HL-60/S4 treated with phorbol 12-myristate 13-acetate at 8.2 ng/mL for 4 days and 3 days (cell line): ENCODE measurements around the gene KLHL20.
"Not testable (repeated sequence)": the region's sequence is repeated elsewhere in the genome, so short reads cannot be mapped to it uniquely, and the experiment has no call there.

Experiments
- in situ Hi-C: fragments of 300-500 bp; cut with MboI; formaldehyde crosslinking; loops from 2 replicates; pipeline ENCODE4 v1.15.0; 2022; ENCODE audit warnings: low sequenced_read_pairs

KLHL20 gene

DNA sequence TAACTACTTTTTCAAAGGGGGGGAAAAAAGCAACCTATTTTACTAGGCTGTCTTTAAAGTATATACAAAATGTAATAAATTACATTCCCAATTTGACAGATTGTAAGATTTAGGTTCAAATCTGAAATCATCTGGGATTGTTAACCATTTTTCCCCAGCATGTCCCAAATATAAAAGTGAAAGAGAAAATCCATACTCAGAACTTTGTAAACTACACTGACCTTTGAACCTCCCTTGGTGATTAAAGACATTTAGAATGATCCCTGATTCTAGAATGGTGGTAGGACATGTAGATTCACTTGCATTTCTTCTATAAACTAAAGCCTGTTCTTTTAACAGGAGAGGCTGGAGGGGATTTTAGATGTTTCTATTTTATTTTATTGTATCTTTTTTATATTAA, 39.0 kb downstream of the KLHL20 start:
- in situ Hi-C loops = no loop called here

DNA sequence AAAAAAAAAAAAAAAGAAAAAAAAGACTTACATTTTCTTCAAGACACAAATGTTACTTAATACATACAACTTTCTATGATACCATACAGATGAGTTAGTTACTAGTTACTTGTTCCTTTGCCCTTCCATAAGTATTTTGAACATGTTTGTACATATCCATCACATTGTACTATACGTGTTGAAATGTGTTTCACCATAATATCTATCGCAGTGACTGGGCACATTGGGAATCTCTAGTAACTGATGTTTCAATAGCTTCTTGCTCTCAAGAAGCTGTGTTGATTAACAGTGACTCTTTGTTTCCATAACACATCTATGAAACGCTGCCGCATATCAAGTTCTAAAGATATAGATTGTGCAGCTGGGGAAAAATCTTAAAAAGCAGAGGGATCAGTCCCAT, 42.9 kb downstream of the KLHL20 start:
- in situ Hi-C loops = no loop called here

DNA sequence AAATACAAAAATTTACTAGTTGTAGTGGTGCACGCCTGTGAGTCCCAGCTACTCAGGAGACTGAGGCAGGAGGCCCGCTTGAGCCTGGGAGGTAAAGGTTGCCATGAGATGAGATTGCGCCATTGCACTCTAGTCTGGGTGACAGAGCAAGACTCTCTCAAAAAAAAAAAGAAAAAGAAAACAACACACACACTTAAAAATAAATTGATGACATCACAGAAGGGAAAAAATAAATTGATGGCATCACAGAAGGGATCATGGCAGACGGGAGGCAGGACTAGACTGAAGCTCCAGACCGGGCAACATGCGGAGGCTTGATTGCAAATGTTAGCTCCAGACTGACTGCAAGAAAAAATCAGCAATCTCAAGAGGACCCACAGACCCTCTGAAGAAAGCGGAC, 43.3 kb downstream of the KLHL20 start:
- in situ Hi-C loops = no loop called here

DNA sequence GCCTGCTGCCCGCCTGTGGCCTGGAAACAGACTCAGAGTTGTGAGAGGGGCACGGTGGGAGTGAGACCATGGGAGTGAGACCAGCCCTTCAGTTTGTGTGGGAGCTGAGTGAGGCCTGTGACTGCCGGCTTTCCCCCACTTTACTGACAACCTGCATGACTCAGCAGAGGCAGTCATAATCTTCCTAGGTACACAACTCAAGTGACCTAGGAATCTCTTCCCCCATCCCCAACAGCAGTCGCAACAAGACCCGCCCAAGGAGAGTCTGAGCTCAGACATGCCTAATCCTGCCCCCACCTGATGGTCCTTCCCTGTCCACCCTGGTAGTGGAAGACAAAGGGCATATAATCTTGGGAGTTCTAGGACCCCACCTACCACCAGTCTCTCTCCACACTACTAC, 44.2 kb downstream of the KLHL20 start:
- in situ Hi-C loops = no loop called here

DNA sequence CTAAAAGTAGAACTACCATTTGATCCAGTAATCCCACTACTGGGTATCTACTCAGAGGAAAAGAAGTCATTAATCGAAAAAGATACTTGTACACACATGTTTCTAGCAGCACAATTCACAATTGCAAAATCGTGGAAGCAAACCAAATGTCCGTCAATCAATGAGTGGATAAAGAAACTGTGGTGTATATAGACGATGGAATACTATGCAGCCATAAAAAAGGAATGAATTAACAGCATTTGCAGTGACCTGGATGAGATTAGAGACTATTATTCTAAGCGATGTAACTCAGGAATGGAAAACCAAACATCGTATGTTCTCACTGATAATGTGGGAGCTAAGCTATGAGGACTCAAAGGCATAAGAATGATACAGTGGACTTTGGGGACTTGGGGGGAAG, 49.5 kb downstream of the KLHL20 start:
- in situ Hi-C loops = not testable (repeated sequence)

DNA sequence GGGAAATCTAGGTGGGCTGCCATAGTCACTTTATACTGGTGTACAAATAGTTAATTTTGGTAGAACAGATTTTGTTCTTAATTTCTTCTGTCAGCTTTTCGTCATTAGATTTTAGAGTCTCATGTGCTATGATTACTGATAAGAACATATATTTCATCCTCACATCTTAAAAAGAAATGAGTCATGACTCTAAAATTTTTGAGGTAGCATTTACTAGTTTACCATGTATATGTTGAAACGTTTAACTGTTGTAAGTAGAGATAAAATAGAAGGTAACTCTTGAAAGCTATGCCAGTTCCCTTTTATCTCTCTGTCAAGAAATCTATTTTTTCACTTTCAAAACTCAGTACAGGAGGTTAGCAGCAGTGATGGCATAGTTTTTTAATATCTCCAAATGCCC, 53.4 kb downstream of the KLHL20 start:
- in situ Hi-C loops = no loop called here

DNA sequence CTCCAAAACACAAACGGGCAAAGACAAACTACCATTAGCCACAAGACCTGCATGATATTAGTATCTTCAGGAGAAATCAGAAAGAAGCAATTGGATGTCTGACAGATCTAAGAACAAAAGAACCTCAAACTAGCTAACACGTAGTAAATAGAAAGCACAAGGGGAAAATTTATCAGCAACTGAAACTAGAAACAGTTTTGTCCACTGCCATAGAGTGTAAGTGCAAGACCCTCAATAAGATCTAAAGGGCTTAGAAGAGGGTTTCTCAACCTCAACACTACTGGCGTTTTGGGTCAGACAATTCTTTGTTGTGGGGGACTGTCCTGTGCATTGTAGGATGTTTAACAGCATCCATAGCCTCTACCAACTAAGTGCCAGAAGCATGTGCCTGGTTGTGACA, 54.0 kb downstream of the KLHL20 start:
- in situ Hi-C loops = no loop called here

DNA sequence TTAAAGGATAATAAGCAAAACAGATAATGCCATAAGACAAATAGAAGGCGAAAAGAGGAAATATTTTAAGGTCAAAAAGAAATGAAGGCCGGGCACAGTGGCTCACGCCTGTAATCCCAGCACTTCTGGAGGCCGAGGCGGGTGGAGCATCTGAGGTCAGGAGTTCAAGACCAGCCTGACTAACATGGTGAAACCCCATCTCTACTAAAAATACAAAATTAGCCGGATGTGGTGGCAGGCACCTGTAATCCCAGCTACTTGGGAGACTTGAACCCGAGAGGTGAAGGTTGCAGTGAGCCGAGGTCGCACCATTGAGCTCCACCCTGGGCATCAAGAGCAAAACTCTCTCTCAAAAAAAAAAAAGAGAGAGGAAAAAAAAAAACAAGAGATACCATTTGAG, 55.5 kb downstream of the KLHL20 start:
- in situ Hi-C loops = not testable (repeated sequence)

DNA sequence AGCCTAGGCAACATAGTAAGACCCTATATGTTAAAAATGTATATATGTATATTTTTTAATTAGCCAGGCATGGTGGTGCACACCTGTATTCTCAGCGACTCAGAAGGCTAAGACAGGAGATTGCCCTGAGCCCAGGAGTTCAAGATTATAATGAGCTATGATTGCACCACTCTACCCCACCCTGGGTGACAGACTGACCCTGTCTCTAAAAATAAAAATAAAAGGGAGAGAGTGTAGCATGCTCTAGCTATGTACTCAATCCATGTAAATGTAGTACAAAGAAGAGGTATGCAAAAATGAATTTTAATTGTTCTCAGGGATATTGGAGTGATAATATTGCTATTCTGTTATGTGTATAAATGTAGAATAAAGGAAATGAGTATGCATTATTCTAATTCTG, 56.8 kb downstream of the KLHL20 start:
- in situ Hi-C loops = no loop called here

DNA sequence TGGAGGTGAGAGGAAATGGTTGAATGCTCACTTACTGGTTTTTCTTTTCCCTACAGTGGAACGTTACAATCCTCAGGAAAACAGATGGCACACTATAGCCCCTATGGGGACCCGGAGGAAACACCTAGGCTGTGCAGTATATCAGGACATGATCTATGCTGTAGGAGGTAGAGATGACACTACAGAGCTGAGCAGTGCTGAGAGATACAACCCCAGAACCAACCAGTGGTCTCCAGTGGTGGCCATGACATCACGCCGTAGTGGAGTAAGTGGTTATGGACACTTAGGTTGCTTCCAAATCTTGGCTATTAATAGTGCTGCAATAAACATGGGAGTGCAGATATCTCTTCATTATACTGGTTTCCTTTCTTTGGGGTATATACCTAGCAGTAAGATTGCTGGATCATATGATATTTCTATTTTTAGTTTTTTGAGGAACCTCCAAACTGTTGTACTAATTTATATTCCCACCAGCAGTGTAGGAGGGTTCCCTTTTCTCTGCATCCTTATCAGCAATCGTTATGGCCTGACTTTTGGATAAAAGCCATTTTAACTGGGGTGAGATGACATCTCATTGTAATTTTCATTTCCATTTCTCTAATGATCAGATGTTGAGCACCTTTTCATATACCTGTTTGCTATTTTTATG, 60.9 kb downstream of the KLHL20 start:
- in situ Hi-C loops = no loop called here

DNA sequence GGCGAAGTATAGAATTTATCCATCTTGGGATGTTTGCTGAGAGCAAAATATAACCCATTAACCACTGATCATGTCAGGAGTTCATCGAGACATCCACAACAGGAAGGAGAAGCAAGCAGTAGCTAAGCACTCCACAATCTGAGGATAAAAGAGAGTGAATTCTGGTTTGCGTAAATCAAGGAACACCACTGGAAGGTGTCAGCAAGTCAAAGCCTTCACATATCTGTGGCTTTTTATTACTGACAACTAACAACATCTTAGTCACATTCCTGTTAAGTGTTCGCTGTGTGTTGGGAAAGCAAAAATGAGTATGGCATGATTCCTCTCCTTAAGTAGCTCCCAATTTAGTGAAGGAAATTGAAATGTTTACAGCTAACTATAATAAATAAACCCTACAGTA, 65.2 kb downstream of the KLHL20 start:
- in situ Hi-C loops = no loop called here

DNA sequence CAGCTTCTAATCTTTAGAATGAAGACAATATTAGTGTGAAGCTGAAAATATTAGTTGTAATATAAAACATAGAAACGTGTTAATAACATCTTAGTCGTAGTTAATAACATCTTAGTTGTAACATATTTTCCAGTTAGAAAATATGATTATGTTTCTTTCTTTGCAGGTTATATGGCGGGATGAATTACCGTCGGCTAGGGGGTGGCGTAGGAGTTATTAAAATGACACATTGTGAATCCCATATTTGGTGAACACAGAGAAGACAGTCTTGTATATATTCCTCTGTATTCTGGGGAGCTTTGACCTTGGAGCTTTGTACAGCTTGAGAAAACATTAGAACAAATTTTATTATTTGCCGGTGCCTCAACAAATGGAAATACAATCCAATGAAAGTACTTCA, 70.2 kb downstream of the KLHL20 start:
- in situ Hi-C loops = no loop called here

DNA sequence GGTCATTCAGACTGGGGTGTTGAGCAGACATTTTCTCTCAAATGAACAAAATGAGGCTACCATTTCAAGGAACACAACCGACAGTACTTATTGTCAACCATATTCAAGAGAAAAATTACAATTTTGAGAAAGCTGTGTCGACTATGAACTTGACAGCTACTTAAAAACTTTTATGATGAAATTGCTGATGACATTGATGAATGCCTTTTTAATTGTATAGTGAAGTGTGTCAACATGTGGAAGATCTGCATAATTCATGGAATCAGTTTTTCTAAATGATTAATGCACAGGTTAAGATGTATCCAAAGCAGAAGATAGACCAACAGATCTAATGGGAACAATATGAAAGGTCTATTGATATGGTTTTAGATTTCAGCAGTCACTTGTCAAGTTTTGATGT, 75.1 kb downstream of the KLHL20 start:
- in situ Hi-C loops = no loop called here

DNA sequence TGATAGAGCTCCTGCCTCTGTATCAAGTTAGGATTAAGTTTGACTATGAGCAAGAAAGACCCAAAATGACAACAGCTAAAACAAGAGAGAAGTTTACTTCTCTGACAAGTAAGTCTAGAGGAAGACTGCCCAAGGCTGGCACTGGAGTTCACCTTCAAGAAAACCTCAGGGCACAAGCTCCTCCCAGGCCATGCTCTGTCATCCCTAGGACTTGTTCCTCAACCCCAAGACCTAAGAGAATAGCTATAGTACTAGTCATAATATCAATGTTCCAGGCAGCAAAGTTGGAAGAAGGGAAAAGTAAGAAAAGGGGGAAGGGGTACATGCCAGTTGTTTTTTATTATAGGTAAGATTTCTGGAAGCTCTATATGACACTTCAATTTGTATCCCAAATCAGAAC, 83.3 kb downstream of the KLHL20 start:
- in situ Hi-C loops = no loop called here

DNA sequence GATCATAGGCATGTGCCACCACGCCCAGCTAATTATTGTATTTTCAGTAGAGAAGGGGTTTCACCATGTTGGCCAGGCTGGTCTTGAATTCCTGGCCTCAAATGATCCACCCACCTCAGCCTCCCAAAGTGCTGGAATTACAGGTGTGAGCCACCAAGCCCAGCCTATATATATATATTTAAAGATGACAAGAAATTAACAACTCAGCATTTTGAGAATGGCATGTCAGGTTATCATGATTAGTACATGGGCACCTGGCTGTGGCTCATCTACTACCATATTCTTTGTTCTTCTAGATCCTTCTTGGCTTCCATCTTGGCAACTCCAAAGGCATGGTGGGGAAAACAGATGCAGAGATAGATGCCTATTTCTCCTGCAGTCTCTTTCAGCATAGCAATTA, 85.2 kb downstream of the KLHL20 start:
- in situ Hi-C loops = loop anchor here (25.0 kb wide), 1 partner anchor 363 kb away; no protein-coding TSS in a partner anchor

DNA sequence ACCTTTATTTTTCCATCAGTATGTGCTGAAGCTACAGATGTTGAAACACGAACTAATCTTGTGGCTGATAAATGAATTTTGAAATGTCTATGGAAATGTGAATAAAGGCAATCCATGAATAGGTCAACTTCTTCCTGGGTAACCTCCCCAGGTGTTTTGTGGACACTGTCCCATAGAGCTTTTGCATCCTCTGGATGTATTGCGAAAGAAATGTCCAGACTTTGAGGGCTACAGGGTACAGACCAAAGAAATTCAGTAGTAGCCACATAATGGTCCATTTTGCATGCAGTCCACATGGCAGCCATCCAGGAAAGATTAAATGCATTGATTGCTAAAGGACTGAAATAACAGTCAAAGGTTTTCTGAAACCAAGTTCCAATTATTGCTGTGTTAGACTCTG, 88.2 kb downstream of the KLHL20 start:
- in situ Hi-C loops = loop anchor here (25.0 kb wide), 1 partner anchor 366 kb away; no protein-coding TSS in a partner anchor

DNA sequence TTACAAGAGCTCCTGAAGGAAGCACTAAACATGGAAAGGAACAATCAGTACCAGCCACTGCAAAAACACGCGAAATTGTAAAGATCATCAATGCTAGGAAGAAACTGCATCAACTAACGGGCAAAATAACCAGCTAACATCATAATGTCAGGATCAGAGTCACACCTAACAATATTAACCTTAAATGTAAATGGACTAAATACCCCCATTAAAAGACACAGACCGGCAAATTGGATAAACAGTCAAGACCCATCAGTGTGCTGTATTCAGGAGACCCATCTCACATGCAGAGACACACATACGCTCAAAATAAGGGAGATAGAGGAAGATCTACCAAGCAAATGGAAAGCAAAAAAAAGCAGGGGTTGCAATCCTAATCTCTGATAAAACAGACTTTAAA, 98.9 kb downstream of the KLHL20 start:
- in situ Hi-C loops = loop anchor here (25.0 kb wide), 1 partner anchor 376 kb away; no protein-coding TSS in a partner anchor

DNA sequence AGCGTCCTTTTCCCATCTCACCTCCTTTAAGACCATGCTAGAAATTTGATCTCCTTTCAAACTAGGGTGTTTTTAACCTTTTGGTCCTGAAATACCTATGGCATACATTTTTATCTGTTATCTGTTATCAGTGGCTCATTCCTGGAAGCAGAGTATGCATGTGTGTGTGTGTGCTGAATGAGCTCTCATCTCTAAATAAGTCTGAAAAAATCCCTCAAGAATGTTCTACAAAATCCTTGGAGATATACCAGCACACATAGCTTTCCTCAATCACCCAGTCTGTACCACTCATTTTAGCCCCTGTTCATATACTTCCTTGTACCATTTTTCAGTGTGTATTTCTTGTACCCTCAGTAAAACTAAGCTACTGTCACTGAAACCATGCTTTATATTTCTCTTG, 103.7 kb downstream of the KLHL20 start:
- in situ Hi-C loops = loop anchor here (25.0 kb wide), 1 partner anchor 381 kb away; no protein-coding TSS in a partner anchor

DNA sequence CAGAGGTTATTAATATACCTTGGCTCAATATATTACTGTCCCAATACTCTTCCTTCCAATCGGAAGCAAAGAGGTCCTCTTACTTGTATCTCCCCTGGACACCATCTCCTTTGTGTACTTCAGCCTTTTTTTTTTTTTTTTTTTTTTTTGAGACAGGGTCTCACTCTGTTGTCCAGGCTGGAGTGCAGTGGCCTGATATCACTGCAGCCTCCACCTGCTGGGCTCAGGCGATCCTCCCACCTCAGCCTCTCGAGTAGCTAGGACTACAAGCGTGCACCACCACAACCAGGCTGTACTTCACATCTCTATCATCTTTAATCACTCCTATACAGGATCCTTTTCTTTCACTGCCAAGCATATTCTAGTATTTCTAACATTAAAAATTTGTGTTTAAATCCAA, 106.9 kb downstream of the KLHL20 start:
- in situ Hi-C loops = loop anchor here (25.0 kb wide), 1 partner anchor 384 kb away; no protein-coding TSS in a partner anchor

DNA sequence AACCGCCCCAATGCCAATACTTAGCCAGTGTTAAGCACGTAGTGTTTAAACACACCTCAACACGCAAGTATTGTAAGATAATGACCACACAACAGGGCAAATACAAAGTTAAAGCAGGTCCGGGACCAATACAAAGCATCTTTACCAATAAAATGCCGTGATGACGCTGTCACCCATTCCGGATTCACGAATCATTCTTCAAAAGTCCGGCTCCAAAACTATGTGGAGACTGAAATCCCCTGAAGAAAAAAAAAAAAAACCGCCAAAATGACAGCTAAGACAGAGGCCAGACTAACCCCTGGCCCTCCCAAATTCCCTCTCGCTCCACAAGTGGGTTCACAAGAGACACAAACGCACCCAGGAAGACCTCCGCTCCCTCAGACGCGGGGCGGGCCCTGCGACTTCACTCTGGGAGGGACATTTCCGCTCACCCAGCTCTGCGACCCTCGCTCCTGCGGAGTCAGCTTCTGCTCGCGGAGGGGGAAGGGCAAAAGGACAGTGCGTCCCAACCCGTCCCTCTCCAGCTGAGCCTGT, 109.1 kb downstream of the KLHL20 start:
- in situ Hi-C loops = loop anchor here (25.0 kb wide), 1 partner anchor 387 kb away; no protein-coding TSS in a partner anchor

DNA sequence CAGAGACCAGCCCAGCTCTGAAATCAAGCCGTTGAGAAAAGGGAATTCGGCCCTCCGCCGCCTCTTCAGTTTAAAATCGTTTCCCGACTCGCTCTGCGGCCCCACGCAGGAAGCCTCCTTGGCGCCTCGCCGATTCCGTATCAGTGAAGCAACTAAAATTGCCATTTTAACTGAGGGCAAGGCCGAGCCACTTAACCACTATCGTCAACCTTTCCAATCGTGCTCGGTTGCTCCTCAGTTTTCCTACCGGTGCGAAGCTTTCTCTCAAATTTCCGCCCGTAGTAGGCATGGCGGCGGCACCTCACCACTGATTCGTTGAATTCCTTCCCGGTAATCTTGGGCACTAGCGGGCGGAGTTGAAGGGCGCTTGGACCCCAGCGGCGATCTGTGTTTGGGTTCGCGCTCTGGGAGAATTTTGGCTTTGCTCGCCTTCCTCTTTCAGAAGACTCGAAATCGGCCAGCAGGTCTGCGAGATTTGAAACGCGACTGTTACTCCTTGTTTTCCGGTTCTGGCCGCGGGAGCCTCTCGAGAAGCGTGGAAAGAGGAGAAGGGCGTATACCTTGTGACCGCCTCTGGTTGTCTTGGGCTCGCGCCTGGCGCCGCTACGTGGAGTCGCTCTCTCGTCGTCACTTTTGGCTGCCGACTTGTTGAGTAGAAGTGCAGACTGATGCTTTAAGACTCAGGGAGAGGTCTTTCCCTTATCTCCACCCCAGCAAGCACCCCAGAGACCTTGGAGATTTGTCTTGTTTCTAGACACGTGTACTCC, 109.7 kb downstream of the KLHL20 start, which contains the start of the genes CENPL and DARS2:
Gene CENPL, minus strand, starts transcription at position 569 of the 767 bp plus-strand sequence. CDS start 13,584 bp downstream, outside the sequence.
Gene DARS2, plus strand, starts transcription at position 359 of the 767 bp plus-strand sequence. CDS start 557 bp downstream, outside the sequence.
- in situ Hi-C loops = loop anchor here (25.0 kb wide), 1 partner anchor 387 kb away; no protein-coding TSS in a partner anchor

DNA sequence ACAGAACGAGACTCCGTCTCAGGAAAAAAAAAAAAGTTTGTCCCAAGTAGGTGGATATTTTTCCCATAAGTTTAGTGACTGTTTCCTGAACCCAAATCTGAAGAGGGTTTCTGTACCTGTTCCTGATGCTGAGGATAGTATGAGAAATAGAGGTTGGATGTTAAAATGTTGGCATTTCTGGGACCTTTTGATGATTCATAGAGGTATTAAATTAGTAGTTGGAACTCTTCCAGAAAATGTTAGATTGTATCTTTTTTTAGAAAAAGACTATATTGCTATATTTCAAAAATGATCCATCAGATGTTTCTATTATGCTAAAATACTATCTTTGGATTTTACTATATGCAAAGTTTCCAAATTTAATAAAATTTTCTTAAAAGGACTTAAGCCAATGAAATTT, 112.8 kb downstream of the KLHL20 start:
- in situ Hi-C loops = no loop called here
